GM21515 (cell line): Measurements from ENCODE around the gene EPHB6.

Experiments used
- ATAC-seq: cut with Tn5 transposase; IDR thresholded peaks from one replicate; pipeline ENCODE4 v1.9.1; 2021; ENCODE audit not compliant: unreplicated experiment

The EPHB6 gene

DNA sequence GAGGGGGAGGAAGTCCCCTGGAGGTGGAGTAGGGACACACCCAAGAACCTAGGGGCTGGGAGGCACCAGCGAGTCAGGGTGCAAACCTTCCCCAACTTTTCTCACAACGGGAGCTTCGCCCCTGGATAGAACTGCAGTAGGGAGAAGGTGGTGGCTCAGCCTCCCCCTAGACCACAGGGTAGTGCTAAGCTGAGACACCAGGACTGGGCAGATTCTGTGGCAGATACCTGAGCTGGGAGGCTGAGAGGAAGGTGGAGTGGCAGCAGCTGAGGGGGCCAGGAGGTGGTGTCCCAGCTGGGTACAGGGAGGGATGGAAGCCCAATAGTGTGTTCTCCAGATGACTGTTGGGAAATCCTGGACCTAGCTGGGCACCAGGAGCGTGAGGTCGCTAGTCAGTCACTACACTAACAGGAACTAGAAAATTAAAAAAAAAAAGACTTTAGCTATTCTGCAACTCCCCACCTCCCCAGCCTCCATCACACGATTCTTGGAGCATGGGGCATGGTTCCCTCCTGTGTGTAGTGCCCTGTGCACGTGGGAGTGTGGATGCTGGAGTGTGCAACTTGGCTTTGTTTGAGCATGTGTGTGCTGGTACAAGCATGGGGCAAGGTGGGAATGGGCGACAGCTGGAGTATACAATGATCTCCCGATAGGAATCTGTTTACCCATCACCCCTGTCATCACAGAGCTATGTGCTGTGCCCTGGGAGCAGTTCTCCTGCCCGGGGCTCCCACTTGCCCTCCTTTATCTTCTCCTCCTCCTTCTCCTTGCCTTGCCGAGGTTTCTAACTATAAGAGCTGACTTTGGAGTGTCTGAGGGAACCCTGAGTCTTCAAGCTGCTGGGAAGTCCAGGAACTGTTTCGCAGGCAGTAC lies 39.5 kb downstream of the EPHB6 start:
- ATAC-seq = no peak

DNA sequence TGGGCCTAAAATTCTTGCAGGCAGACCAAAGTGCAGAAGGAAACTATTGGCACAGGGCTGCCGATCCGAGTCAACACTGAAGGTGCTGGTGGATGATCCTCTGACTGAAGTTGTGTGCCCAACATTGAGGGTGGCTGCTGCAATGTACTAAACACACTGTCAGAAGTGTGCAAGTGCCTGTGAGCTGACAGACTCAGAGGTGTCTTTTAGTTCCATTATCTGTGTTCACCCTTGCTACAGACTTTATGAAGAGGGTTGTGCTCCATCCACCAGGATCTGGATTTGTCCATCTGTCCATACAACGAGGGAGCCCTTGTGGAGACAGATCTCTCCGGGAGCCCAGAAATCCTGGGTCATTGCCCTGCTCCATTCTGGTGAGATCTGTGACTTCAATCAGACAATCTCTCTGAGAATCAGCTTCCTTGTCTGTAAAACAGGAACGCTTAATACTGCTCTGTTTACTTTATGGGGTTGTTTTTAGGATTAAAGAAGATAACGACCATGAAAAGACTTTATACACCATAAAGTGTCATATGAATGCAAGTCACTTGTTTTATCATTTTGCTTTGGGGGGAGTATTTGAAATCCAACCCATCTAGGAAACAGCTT lies 40.2 kb downstream of the EPHB6 start:
- no peak for ATAC-seq

DNA sequence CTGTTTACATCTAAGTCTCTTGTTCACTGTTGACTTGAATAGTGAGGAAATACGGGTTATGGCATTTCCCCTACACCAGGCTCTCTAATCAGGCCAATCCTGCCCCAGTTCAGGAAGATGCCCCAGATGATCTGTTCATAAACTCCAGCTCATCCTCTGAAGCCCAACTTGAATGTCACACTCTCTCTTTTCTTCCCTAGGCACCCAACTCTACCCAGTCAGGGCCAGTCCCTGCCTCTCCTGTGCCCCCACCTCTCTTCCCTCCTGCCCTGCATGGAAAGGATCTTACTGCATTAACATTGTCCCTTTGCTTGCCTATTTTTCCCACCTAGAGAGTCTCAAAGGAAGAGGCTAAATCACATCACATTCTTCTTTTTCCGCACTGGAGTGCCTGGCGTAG lies 41.3 kb downstream of the EPHB6 start:
- no peak for ATAC-seq

DNA sequence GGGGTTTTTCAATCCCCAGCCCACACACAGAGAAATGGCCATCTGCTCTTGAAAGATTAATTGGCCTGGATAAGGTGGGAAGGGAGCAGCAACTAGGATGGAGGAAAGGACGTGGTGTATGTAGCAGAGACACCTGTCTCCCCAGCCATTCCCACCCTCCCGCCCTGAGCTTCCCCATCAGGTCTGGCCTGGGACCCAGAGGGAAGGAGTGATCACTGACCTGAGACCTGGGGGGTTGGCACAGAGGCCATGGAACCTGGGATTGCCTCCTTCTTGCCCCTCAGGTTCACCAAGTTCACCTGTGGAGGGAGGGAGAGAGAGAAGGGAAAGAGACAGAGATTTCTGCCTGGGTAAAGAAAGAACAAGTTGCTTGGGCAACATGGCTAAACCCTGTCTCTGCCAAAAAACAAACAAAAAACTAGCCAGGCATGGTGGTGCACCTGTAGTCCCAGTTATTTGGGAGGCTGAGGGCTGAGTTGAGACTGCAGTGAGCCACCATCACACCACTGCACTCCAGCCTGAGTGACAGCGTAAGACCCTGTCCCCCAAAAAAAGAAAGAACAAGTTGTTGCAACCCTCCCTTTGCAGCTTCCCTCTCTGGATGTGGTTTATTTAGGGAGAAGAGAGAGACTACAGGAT lies 42.0 kb downstream of the EPHB6 start:
- ATAC-seq = no peak

DNA sequence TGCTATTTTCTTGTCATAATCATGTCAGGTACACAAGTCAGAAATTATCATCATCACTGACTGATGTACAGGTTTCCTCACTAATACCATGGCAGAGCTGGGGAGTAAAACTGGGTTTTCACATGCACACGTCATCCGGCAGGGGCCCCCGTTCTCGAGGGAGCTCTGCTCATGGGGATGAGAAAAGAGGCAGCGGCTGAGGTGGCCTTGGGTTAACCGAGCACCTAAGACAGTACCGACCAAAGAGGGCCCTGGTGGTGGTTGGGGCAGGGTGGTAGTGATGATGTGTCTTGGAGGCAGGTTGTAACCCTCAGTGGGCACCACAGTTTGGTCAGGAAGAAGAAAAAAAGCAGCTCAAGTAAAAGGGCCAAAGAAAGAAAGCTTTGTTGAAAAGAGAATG lies 42.8 kb downstream of the EPHB6 start:
- no peak for ATAC-seq

DNA sequence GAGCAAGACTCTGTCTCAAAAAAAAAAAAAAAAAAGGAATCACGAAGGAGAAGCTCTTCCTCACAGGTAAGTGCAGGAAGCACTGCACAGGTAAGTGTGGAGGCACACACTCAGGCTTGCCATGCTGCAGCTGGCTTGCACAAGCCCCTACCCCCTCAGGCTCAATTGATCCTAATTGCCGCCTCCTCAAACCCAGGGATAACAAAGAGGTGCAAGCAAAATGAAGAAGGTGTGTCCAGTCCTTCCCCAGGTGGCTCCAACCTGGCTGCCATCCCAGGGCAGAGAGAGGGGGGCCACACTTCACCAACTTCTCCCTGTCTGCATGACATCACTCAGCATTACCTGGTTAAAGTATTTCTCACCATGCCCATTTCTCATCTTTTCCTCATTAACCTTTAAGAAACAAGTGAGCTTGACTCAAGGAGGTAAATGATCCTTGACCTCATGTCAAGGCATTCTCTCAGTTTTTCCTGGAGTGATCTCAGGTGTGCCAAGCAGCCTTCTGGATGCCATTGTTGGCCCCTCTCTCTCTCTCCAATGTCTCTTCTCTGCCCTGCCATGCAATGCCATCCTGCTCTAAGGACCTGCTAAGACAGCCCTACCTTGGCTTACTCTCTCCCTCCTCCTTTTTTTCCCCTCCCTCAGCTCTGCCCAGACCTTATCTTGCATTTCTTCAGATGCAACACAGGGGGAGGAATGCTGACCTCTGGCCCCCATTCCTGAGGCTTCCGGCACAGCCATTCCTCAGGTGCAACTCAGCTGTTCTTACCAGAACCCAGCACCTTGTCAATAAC lies 43.7 kb downstream of the EPHB6 start:
- ATAC-seq = no peak

DNA sequence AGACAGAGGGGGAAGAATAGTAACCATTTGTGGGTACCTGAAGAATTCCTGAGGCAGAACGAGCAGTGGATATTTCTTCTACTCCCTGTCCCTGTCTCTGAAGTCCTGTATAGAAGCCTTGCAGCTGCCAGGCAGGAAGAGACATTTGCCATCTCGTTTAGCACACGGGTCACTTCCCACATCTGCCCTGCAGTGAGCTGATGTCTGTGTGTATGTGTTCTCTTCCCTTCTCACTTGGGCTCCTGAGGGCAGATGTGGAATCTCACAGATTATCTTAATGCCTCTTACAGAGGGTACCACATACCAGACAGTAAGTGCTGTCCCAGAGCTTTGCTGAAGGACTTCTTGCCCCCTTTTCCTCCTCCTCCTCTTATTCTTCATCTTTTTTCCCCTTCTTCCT lies 44.8 kb downstream of the EPHB6 start:
- no peak for ATAC-seq

DNA sequence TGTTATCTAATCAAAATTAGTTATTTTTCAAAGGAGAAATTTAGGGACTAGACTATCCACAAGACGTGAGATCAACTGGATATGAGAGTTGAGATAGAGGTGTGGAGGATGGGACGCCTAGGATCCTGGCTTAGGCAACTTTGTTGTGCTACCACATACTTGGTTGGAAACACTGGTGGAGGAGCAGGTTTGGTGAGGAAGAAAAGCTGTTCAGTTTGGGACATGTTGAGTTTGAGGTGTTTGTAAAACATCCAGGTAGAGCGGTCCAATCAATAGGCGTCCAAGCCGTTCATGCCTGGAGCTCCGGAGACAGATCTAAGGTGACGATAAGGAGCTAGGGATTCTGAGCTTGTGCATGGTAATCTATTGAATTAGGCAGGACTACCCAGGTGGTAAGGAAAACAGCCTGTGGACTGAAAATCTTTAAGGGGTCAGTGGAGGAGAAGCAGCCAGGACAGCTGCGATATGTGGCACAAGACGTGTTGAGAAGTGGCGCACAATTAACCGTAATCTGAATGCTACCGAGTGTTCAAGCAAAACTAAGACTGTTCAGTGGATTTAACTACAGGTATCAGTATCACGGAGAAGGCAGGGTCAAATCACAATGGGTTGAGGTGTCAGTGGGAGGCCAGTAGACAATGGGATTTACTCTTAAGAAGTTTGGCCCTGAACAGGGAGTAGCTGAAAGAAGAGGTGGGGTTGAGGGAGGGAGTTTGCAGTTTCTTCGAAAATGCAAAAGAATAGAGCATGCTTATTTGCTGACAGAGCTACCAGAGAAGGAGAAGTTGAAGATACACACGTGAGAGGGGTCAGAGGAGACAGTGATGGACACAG lies 46.8 kb downstream of the EPHB6 start:
- ATAC-seq = no peak

DNA sequence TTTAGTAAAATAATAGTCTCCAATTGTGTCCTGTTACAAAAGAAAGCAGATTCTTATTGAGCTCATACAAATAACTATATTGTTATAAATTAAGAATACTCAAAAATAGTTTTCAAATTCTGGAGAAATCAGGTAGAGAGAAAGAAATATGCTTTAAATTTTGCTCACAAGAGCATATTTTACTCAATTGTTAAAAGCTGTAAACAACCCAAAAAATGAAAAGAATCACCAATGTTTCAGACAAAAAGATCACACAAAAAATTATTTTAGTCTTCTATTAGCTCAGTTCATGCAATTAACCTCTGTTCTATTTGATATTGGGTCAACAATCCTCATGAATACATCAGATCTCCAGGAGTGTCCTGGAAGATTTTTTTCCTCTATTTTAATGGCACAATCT lies 49.3 kb downstream of the EPHB6 start:
- no peak for ATAC-seq

DNA sequence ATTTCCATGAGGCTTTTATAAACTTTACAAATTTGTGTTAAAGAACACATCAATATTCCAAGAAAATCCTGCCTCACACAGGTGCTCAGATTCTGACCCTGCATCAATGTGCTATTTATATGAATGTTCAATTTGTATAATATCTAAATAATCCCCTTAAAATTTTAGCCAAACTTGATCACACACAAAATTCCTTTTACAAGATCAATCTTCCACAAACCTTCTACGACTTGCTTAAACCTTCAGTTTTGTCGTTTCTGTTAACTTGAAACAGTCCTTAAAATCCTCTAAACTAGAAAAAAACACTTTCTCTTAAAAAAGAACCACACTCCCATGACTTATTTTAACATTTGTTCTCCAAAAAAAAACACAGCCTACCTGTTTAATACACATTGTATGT lies 50.9 kb downstream of the EPHB6 start:
- no peak for ATAC-seq

DNA sequence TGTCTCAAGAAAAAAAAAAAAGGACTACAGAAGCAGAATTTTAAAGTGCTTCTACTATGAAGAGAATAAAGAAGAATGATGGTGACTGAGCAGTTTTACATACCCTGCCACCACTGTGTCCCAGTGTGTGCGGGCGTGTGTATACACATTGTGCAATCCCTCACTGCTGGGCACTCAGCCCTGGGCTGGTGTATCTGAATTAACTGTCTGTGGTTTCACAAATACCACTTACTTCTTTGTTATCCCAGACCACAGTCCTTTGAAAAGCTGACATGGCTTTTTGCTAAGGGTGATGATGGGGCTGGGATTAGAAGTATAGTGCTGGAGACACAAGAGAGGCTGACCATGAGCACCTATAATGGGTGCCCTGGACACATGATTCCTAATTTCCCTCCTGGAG lies 51.8 kb downstream of the EPHB6 start:
- no peak for ATAC-seq

DNA sequence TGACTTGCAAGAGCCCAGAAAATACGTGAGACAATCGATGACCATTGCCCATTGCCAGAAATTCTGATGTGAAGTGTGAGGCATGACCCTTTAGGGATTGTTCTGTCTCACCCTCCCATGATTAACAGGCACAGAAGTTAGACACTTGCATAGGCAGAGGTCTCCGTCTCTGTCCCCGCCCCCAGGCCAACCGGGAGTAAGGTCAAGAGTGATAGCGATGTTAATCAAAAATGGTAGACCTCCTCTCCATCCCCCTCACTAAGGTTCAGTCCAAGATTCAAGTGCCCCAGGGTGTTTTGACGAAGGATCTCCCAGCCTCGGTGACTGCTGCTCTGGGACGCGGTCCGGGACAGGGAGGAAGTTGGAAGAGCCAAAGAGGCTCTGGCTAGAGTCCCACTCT lies 53.4 kb downstream of the EPHB6 start:
- no peak for ATAC-seq

DNA sequence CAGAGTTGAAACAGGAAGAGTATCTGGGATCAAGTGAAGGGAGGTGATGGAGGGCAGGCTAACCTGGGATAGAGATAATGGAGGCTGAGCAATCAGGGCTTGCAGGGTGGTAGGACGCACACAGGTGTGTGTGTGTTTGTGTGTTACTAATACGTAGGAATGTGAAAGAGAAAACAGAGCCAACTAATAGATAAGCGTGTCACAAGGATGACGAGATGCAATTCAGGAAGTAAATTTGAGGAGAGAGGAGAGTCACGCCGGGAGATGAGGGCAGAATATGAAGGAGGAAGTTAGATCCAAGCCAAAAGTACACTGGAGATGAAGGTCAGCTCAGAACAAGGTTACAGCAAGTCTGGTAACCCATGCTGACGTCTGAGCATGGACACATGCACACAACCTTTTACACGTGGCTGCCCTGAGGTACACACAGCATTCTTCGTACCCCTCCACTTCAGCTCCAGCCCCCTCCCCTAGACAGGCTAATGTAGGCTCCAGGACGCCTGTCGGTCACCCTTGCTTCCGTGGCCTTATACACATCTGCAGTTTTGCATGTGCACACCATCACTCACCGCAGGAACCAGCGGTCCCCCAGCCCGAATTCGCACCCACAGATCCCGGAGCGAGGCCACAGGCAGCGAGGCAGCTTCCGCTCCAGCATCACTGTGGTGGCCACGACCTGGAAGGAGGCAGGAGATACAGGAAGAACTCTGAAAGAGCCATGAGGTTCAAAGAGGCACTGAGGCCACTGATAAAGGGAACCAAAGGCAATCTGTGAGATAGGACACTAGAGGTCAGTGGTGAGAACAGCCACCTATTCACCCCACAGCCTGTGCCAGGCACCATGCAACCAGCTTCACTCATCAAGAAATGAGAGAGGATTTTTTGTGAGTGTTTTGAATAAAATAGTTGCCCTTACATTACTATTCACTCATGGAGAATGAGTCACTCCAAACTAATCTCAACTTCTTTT lies 54.3 kb downstream of the EPHB6 start:
- no peak for ATAC-seq

DNA sequence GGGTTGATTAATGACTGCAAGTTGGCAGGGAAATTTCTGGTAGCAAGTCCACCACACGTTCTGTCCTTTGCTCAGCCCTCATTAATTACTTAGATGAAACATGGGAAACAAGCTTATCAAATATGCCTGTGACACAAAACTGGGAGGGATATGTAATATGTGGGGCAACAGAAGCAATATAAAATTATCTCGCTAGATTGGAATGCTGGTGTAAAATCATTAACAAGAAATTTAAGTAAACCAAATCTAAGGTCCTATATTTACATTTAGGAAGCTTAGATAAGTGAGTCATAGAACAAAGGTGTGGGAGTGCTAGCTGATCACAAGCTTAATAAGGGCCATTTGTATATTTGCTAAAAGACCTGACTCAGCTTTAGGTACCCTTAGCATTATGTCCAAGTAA lies 55.2 kb downstream of the EPHB6 start:
- no peak for ATAC-seq

DNA sequence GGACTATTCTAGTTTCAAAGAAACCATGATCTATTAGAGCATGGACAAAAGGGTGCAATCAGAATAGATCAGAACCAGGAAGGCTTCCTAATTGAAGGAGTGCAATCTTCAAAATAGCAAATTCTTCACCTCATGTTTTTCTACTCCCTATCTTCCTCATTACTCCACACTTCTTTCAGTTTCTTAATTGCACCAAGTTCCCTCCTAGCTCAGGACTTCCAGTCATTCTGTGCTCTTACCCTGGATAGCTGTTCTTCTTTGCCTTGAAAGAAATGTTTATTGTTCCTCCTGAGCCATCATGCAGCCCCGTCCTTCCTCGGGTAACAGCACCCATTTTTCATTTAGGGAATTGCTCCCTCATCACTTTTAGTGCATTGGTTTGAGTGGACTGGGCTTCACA lies 55.6 kb downstream of the EPHB6 start:
- no peak for ATAC-seq

DNA sequence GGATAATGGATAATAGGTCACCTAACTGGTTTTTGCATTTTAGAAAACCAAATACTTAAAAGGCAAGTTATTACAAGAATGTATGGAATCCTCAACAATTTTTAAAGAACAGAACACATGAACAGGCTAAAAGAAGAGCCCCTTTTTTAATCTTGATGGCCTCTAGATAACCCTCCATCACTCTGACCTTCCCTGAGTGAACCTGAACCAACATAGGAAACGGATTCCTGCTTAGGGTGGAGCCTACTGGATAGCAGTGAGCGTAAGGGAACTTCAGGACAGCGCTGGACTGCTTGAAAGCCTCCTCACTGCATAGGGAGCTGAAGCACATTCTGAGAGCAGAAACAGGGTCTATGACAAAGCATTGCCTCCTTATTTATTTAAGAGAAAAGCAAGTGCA lies 58.2 kb downstream of the EPHB6 start:
- no peak for ATAC-seq

DNA sequence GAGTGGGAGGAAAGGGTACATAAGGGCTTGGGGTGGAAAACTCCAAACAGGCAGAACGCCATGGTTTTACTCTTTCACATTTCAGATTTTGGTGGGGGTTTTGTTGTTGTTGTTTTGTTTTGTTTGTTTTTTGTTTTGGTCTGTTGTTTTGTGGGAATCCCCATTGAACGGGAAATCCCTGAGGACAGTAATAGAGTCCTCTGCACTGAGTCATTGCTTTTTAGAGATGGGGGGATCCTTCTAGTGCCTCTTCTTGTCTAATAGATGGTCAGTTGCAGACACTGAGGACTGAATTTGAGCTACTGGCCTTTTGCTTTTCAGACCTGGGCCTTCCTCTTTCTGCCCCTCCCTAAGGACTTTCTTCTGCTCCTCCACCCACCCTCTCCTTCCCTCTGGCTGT lies 58.7 kb downstream of the EPHB6 start:
- ATAC-seq = no peak

DNA sequence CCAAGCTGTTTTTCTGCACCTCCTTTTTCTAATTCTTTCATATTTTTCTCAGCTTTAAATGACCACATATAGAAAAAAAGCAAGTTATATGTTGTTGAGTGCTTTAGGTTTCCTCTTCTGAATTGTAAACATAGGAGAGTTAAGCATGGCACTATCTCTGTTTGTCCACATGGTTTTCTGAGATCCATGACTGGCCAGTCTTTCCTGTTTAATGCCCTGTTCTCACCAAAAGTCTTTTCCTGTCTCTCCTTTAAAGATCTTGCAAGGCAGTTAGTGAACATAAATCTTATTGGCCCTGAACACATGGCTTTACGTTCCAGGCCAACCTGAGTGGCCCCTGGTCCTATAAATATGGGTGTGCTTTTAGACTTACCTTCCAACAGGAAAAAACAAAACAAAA lies 59.2 kb downstream of the EPHB6 start:
- no peak for ATAC-seq

DNA sequence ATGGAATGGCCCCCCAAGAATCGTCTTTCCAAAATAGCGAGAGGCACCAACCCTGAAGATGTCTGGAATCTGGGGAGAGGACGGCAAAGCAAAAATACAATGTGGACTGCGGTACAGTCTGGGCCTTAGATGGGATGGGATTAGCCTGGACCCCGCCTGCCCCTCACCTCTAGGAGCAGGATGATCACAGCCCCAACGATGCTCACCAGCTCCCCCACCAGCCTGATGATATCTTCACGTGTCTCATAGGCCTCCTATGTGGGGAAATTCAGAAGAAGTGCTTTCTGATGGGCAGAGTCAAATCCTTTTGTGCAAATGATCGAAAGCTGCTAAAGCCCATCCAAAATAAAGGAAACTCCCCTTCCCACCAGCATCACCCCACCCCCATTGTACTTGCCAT lies 60.4 kb downstream of the EPHB6 start:
- no peak for ATAC-seq
